Measurements from ENCODE around the gene ATP11B. TPM values are rescaled to one million over a fixed set of nuclear protein-coding genes. Genes with fewer than 3 reads are reported as not detected.

ATP11B gene
- total RNA-seq, 2 donors from 2014 or later, result 91.1 to 105 TPM

DNA sequence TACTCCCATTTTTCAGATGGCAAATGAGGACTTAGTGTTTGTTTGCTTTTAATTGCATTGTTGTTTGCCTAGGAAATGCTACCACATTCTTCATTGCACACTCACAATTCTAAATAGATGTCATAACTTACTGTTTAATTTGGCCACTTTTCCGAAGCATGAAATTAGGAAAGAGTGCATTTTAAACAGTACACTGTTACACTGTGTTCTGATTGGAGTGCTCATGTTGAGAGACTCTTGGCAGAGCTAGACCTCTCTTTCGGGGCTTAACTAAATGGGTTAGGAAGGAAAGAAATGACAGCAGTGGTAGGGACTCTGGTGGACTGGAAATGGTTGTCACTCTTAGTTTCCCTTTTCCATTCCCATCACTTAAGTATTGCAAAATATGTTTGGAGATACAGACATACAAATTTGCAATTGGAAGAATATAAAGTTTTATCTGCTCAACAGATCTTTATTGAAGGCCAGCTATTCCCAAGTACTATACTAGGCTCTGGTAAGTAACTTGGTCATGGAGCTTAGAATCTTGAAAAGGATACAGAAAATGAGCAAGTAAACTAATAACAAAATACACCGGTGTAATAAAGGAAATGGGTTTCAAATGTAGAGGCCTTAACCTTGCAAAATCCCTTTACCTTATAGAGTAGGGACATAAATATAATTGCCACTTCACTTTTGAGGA, 96.8 kb downstream of the ATP11B start:
- Mint-ChIP-seq H3K4me1 (ENCODE audit: low read depth) (no peaks in the 10 kb centered on the region), H3K4me3 (no peak overlapping the region), H3K27ac (no peak overlapping the region), H3K9me3 (no peaks in the 10 kb centered on the region), H3K27me3 (ENCODE audit: low read depth) (no peaks in the 10 kb centered on the region), H3K36me3 (ENCODE audit: insufficient read depth in 2 of 2) (peaks cover 4% of the 10 kb centered on the region in 2 donors)
- ATAC-seq (replicated peaks in 1 of 2), result no peak
- no peak for DNase-seq

DNA sequence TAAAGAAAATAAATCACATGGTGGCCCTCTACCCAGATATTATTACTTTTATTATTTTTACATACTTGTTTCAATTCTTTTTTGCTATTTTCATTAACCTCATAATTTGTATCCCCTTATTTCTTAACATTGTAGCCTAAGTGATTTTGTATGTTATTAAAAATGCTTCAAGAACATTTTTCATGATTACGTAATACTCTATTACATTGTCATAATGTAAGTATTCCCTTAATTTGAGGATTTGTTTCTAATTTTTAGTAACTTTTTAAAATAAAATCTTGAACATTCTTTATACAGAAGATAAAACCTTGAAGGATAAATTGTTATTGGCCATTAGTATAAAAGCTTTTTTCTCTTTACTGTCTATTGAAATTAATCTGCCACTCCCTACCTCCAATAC, 98.1 kb downstream of the ATP11B start:
- no peaks in the 10 kb centered on the region for H3K27me3 Mint-ChIP-seq (ENCODE audit: low read depth)
- H3K4me1 Mint-ChIP-seq (ENCODE audit: low read depth), result no peaks in the 10 kb centered on the region
- ATAC-seq (replicated peaks in 1 of 2) (no peak), DNase-seq (no peak)
- peaks cover 4% of the 10 kb centered on the region in 2 donors for H3K36me3 Mint-ChIP-seq (ENCODE audit: insufficient read depth in 2 of 2)
- no peak overlapping the region for H3K4me3 Mint-ChIP-seq
- H3K9me3 Mint-ChIP-seq, result no peaks in the 10 kb centered on the region
- H3K27ac Mint-ChIP-seq, result no peak overlapping the region

DNA sequence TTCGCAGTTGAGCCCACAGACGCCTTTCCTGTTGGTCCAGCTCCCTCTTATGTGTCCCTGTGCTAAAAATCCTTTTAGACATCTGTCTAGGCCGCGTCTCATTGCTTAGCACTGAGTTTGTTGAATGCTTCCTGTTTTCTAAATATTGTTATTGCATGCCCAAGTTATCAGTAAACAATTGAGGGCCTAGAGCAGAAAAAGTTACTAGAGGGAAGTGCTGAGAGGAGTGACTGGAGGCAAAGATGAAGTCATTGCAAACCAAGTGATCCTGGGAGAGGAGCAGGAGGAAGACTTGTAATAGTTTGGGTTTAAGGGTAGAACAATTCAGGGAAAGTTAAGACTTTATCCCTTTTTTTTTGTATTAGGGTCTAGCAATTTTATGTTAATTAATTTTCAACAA, 98.9 kb downstream of the ATP11B start:
- Mint-ChIP-seq H3K27ac (no peak overlapping the region), H3K36me3 (ENCODE audit: insufficient read depth in 2 of 2) (peaks cover 3 to 4% of the 10 kb centered on the region in 2 donors)

DNA sequence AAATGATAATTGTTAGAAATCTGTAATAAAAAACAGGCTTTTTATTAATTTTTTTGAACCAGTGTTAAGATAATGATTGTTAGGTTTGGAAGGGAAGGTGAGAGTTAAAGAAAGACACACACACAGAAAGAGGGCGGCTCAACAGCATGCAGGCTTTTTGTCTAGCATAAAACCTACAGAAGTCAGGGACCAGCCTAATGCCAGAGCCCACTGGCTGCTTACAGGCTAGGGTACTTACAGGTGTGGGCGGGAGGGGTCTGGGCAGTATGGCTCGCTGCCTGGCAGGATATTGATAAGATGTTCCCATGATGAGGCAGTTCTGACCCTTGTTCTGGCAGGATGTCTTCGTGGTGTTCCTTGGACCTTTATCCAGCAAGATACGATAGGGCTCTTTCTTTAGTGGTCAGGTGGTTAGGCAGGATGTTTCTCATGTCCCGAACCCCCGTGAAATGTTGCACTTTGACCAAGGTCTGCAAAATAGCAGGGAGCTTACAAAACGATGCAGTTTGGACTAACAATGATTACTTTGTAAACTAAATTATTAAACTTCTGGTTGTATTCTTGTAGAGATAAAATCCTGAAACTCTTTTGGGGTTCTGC, 102.3 kb downstream of the ATP11B start:
- no peaks in the 10 kb centered on the region for H3K4me1 Mint-ChIP-seq (ENCODE audit: low read depth)
- peaks cover 0 to 8% of the 10 kb centered on the region in 2 donors for H3K36me3 Mint-ChIP-seq (ENCODE audit: insufficient read depth in 2 of 2)
- ATAC-seq (replicated peaks in 1 of 2) (no peak), DNase-seq (no peak)
- H3K27me3 Mint-ChIP-seq (ENCODE audit: low read depth), result no peaks in the 10 kb centered on the region
- H3K27ac Mint-ChIP-seq, result peak overlapping the region; percentile 68
- H3K9me3 Mint-ChIP-seq, result no peaks in the 10 kb centered on the region
- H3K4me3 Mint-ChIP-seq, result no peak overlapping the region

More for the DNA sequence above, 98.9 kb downstream of the ATP11B start:
- DNase-seq (no peak), ATAC-seq (replicated peaks in 1 of 2) (no peak)
- H3K4me3 Mint-ChIP-seq, result no peak overlapping the region
- no peaks in the 10 kb centered on the region for H3K9me3 Mint-ChIP-seq
- H3K4me1 Mint-ChIP-seq (ENCODE audit: low read depth), result no peaks in the 10 kb centered on the region
- no peaks in the 10 kb centered on the region for H3K27me3 Mint-ChIP-seq (ENCODE audit: low read depth)

DNA sequence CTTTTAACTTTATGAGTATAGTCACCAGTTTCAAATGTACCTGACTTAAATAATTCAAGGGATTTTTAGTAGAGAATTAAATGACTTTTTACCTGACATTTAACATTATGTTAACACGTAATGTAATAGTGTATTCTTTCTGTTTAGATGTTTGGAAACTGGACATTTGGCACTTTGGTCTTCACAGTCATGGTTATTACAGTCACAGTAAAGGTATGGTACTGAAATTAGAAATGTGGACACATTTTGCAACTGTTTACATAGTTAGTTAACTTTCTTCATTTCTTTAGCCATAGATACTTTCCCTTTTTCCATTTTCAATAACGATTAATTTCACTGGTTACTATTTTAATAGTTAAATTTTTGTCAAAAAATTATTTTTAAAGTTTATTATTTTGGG, 103.2 kb downstream of the ATP11B start:
- Mint-ChIP-seq H3K9me3 (no peaks in the 10 kb centered on the region), H3K27ac (no peak overlapping the region), H3K27me3 (ENCODE audit: low read depth) (no peaks in the 10 kb centered on the region), H3K4me1 (ENCODE audit: low read depth) (no peaks in the 10 kb centered on the region), H3K4me3 (no peak overlapping the region), H3K36me3 (ENCODE audit: insufficient read depth in 2 of 2) (peaks cover 0 to 8% of the 10 kb centered on the region in 2 donors)
- no peak for DNase-seq
- no peak for ATAC-seq (replicated peaks in 1 of 2)

DNA sequence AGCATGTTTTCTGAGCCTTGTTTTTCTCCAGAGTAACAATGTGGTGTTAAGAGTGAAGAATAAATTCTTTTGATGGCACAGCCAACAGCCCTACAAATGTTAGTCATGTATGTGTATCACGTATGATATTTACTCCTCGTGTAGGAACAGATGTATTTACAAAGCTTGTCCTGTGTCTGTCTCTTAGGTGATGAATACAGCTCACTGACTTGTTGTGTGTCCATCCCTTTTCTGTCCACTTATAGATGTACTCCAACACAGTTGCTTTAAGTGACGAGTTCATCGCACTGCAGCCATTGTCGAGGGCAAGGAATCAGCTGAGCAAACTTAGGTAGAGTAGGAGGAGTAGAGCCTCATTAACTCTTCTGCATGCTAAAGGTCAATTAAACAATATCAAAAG, 108.9 kb downstream of the ATP11B start:
- DNase-seq (no peak), ATAC-seq (replicated peaks in 1 of 2) (no peak)
- H3K36me3 Mint-ChIP-seq (ENCODE audit: insufficient read depth in 2 of 2), result peaks cover 1 to 13% of the 10 kb centered on the region in 2 donors
- no peaks in the 10 kb centered on the region for H3K9me3 Mint-ChIP-seq
- no peaks in the 10 kb centered on the region for H3K27me3 Mint-ChIP-seq (ENCODE audit: low read depth)
- H3K4me3 Mint-ChIP-seq, result no peak overlapping the region
- no peak overlapping the region for H3K27ac Mint-ChIP-seq
- no peaks in the 10 kb centered on the region for H3K4me1 Mint-ChIP-seq (ENCODE audit: low read depth)

DNA sequence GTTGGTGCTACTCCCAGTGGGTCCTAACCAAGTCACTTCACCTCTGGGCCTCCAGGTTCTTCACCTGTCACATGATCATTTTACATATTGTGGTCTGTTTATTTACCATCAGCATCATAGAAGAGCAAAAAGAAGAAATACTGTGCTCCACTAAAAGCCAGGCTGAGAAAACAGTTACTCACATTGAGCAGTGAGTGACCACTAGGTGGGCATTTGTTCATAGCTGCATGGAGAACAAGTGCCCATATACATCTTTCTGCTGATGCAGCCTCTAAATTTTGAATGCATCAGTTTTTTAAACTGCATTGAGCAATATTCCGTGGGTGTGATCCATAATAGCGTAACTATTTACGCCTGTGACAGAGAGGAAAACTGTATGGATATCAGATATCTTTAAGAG, 110.9 kb downstream of the ATP11B start:
- Mint-ChIP-seq H3K4me1 (ENCODE audit: low read depth) (peaks cover 3% of the 10 kb centered on the region), H3K27ac (no peak overlapping the region), H3K36me3 (ENCODE audit: insufficient read depth in 2 of 2) (peaks cover 1 to 11% of the 10 kb centered on the region in 2 donors), H3K27me3 (ENCODE audit: low read depth) (no peaks in the 10 kb centered on the region), H3K9me3 (no peaks in the 10 kb centered on the region), H3K4me3 (no peak overlapping the region)
- ATAC-seq (replicated peaks in 1 of 2) (no peak), DNase-seq (no peak)

DNA sequence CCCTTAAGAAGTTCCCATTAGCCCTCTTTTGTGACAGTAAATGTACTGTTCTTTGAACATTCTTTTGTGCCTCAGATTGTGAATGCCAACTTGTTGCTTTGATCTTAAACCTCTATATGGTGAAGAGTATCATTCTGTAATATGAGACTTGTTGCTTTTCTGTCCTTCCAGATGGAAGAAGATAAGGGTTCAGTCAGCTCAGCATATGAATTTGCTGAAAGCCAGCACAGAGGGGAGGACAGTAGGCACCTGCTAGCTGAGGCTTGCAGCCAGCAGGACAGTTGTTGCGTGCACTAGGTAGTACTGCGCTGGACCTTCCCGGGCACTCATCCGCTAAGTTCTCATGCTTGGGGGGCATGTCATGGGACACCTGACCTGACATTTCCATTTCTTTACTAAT, 112.3 kb downstream of the ATP11B start:
- Mint-ChIP-seq H3K4me1 (ENCODE audit: low read depth) (peaks cover 14% of the 10 kb centered on the region), H3K36me3 (ENCODE audit: insufficient read depth in 2 of 2) (peaks cover 1 to 4% of the 10 kb centered on the region in 2 donors), H3K27ac (peak overlapping the region; percentile 43), H3K27me3 (ENCODE audit: low read depth) (no peaks in the 10 kb centered on the region), H3K4me3 (no peak overlapping the region), H3K9me3 (no peaks in the 10 kb centered on the region)
- ATAC-seq (replicated peaks in 1 of 2), result no peak
- no peak for DNase-seq

DNA sequence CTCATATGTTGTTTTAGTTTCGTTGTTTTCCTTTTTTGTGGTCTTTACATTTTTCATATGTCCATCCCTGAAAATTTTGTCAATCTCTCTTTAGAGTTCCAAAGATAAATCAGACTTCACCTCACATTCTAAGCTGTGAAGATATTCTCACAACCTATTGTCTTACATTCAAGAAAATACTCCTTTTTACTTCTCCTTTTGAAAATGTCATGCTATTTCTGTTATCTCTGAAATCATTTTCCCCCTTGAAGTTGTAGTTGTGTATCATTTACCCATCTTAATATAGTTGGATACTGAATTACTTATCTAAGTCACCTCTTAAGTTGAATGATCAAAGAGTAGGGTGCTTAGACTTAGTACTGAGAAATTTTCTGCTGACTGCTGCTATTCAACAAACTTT, 112.7 kb downstream of the ATP11B start:
- Mint-ChIP-seq H3K9me3 (no peaks in the 10 kb centered on the region), H3K27ac (peak overlapping the region; percentile 43), H3K36me3 (ENCODE audit: insufficient read depth in 2 of 2) (peaks cover 1 to 4% of the 10 kb centered on the region in 2 donors), H3K4me3 (no peak overlapping the region), H3K27me3 (ENCODE audit: low read depth) (no peaks in the 10 kb centered on the region), H3K4me1 (ENCODE audit: low read depth) (peaks cover 18% of the 10 kb centered on the region)
- ATAC-seq (replicated peaks in 1 of 2) (no peak), DNase-seq (no peak)

DNA sequence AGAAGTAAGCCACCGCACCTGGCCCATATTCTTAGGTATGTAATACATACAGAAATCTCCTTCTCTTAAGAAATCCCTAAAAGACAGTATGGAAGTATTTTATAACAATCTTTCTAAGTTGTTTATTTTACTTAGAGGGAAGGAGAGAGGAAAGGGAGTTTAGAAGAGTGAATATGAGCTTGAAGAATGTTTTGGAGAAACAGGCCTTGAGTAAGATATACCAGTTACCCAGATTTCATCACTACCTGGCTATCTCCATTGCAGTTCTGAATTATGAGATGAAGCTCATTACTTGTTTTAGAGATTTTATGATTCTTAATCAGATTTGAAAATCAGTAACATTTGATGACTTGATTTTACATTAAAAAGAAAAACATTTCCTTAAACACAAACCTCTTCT, 115.2 kb downstream of the ATP11B start:
- ATAC-seq (replicated peaks in 1 of 2), result no peak
- Mint-ChIP-seq H3K27me3 (ENCODE audit: low read depth) (no peaks in the 10 kb centered on the region), H3K27ac (no peak overlapping the region), H3K36me3 (ENCODE audit: insufficient read depth in 2 of 2) (peaks cover 1 to 2% of the 10 kb centered on the region in 2 donors), H3K9me3 (no peaks in the 10 kb centered on the region), H3K4me3 (no peak overlapping the region), H3K4me1 (ENCODE audit: low read depth) (peaks cover 42% of the 10 kb centered on the region)
- no peak for DNase-seq

DNA sequence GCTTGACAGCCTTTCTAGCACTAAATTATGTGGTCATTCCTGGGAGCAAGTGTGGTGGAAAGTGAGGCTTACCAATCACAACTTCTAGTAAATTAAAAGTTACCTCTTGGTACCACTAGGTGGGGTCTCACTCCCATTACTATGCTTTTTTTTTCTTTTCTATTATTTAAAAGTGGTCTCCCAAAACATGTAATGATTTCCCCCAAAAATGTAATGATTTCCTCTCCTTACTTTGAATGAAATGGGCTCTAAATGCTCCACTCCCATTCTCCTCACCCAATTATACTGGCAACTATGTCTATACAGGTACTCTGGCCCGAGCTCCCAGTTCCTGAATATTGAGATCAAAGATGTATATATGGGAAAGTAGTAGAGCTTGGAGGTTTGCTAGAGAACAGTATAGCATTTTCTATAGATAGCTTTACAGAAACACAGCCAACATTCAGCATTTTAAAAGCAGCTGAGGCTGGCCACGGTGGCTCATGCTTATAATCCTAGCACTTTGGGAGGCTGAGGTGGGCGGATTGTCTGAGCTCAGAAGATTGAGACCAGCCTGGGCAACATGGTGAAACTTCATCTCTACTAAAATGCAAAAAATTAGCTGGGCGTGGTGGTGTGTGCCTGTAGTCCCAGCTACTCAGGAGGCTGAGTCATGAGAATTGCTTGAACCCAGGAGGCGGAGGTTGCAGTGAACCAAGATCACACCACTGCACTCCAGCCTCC, 116.2 kb downstream of the ATP11B start:
- DNase-seq, result no peak
- Mint-ChIP-seq H3K4me3 (no peak overlapping the region), H3K27ac (peak overlapping the region; percentile 17), H3K36me3 (ENCODE audit: insufficient read depth in 2 of 2) (peaks cover 0 to 3% of the 10 kb centered on the region in 2 donors), H3K4me1 (ENCODE audit: low read depth) (peaks cover 52% of the 10 kb centered on the region), H3K9me3 (no peaks in the 10 kb centered on the region), H3K27me3 (ENCODE audit: low read depth) (no peaks in the 10 kb centered on the region)
- no peak for ATAC-seq (replicated peaks in 1 of 2)

DNA sequence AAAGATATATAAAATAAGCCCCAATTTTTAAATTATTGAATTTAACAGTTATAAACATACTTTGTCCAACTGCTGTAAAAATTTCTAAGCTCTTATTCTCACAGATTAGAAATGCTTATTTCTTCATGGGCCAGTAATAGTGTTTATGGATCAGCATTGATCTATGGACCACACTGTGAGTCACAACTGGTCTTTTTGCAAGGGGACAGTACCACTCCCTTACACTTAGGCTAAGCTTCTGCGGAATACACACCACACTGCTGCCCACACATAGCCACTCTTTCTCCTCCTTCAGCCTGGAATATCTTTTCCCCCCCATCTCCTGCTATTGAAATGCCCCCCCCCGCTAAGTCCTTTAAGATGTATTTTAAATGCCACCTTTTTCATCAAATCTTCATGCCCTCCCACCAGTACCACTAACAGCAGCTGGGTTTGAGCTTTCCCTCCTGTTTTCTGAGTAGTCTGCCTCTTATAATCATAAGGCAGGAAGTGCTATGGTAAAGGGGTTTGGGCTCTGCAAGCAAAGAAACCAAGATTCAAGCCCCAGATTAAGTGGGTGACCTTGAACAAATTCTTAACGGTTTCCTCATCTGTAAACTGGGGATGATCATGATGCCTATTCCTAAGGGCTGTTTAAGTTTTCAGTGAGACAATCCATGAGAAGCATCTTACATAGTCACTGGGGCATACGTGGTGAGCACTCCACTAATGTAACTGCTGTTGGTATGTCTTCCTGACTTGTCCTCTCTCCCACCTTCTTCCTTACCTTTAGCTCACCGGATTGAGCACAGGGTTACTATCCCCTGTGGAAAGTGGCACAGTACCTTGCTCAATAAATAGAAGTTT, 117.9 kb downstream of the ATP11B start:
- Mint-ChIP-seq H3K36me3 (ENCODE audit: insufficient read depth in 2 of 2) (peaks cover 4 to 6% of the 10 kb centered on the region in 2 donors), H3K9me3 (no peaks in the 10 kb centered on the region), H3K4me1 (ENCODE audit: low read depth) (peaks cover 57% of the 10 kb centered on the region), H3K27ac (peak overlapping the region; percentile 35), H3K27me3 (ENCODE audit: low read depth) (no peaks in the 10 kb centered on the region), H3K4me3 (no peak overlapping the region)
- peak; percentile 60 to 63 for ATAC-seq (replicated peaks in 1 of 2)
- no peak for DNase-seq

DNA sequence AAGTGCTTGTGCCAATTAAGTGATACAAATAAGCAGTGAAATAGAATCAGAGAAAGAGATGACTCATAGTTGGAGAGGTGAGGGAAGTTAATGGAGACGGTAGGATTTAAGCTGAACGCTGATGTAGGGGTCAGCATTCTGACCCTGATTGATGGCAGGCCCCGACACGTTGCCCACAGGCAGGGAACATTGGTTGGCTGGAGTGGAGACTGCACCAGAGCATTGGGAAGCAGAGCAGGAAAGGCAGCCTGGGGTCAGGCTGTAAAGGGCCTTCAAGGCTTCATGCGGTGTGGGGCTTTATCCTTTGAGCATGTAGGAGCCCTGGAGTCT, 118.4 kb downstream of the ATP11B start:
- no peaks in the 10 kb centered on the region for H3K9me3 Mint-ChIP-seq
- peaks cover 4 to 5% of the 10 kb centered on the region in 2 donors for H3K36me3 Mint-ChIP-seq (ENCODE audit: insufficient read depth in 2 of 2)
- no peak overlapping the region for H3K27ac Mint-ChIP-seq
- peak in 1 of 2 donors; percentile 27 for ATAC-seq (replicated peaks in 1 of 2)
- H3K4me1 Mint-ChIP-seq (ENCODE audit: low read depth), result peaks cover 57% of the 10 kb centered on the region
- H3K4me3 Mint-ChIP-seq, result no peak overlapping the region
- DNase-seq, result no peak
- H3K27me3 Mint-ChIP-seq (ENCODE audit: low read depth), result no peaks in the 10 kb centered on the region

Data from activated T-cell treated with anti-CD3 and anti-CD28 coated beads, Interleukin-2, amount 50 U/mL, for 72 hours (primary cell).